ENCODE data around the gene CLN6. TPM values are rescaled to one million over a fixed set of nuclear protein-coding genes. Genes with fewer than 3 reads are reported as not detected.

Gene CLN6
- 10.0 and 17.6 TPM in 2 replicates for total RNA-seq (2014; rRNA removed; shearing (Covaris generic))

- DNase-seq (ENCODE audit: low read depth), result peak; percentile 87
Observed at GRCh38 chr15:68229386-68230156, at the start of gene CLN6. Gene CLN6 (minus strand): TSS chr15:68229728. CDS start chr15:68229584, 144 bp downstream.

GRCh38 chr15:68278595-68279405 lies 49.3 kb upstream of the CLN6 start:
- DNase-seq (ENCODE audit: low read depth), result peak; percentile 24

- DNase-seq (ENCODE audit: low read depth), result no peak
Observed at GRCh38 chr15:68278345-68278594, 48.7 kb upstream of the CLN6 start.

GRCh38 chr15:68277603-68278344 lies 48.2 kb upstream of the CLN6 start, which contains the start of gene FEM1B:
Gene FEM1B (plus strand): TSS chr15:68277745. CDS start chr15:68278418, 673 bp downstream.
- DNase-seq (ENCODE audit: low read depth), result peak; percentile 93

- no peak for DNase-seq (ENCODE audit: low read depth)
Observed at GRCh38 chr15:68277131-68277602, 47.6 kb upstream of the CLN6 start.

- no peak for DNase-seq (ENCODE audit: low read depth)
Observed at GRCh38 chr15:68276668-68277067, 47.1 kb upstream of the CLN6 start.

GRCh38 chr15:68275165-68275746 lies 45.7 kb upstream of the CLN6 start:
- no peak for DNase-seq (ENCODE audit: low read depth)

GRCh38 chr15:68274201-68274848 lies 44.8 kb upstream of the CLN6 start:
- no peak for DNase-seq (ENCODE audit: low read depth)

GRCh38 chr15:68272721-68273271 lies 43.3 kb upstream of the CLN6 start:
- peak; percentile 40 for DNase-seq (ENCODE audit: low read depth)

- DNase-seq (ENCODE audit: low read depth), result peak; percentile 89
Observed at GRCh38 chr15:68271854-68272471, 42.4 kb upstream of the CLN6 start.

GRCh38 chr15:68268405-68268804 lies 38.9 kb upstream of the CLN6 start:
- DNase-seq (ENCODE audit: low read depth), result no peak

- no peak for DNase-seq (ENCODE audit: low read depth)
Observed at GRCh38 chr15:68265674-68266073, 36.1 kb upstream of the CLN6 start.

GRCh38 chr15:68265081-68265480 lies 35.6 kb upstream of the CLN6 start:
- no peak for DNase-seq (ENCODE audit: low read depth)

- no peak for DNase-seq (ENCODE audit: low read depth)
Observed at GRCh38 chr15:68264282-68264681, 34.8 kb upstream of the CLN6 start.

GRCh38 chr15:68262514-68263356 lies 33.2 kb upstream of the CLN6 start:
- DNase-seq (ENCODE audit: low read depth), result no peak

- DNase-seq (ENCODE audit: low read depth), result no peak
Observed at GRCh38 chr15:68261980-68262379, 32.5 kb upstream of the CLN6 start.

- no peak for DNase-seq (ENCODE audit: low read depth)
Observed at GRCh38 chr15:68261241-68261640, 31.7 kb upstream of the CLN6 start.

- no peak for DNase-seq (ENCODE audit: low read depth)
Observed at GRCh38 chr15:68259883-68260282, 30.4 kb upstream of the CLN6 start.

GRCh38 chr15:68258692-68259091 lies 29.2 kb upstream of the CLN6 start:
- DNase-seq (ENCODE audit: low read depth), result no peak
